Mucosa of descending colon (tissue), 3 donors: ENCODE data around the gene BMP8A. TPM values are rescaled to one million over a fixed set of nuclear protein-coding genes. Genes with fewer than 3 reads are reported as not detected.
"Not testable (repeated sequence)": the region's sequence is repeated elsewhere in the genome, so short reads cannot be mapped to it uniquely, and the experiment has no call there.

Experiments
- ATAC-seq: fragments of 200-7000 bp; cut with Tn5 transposase; one replicate; pipeline ENCODE4 v1.9.1; 2020; ENCODE audit warnings: mild to moderate bottlenecking, moderate library complexity
- DNase-seq, 3 donors: peaks; one replicate each; pipeline ENCODE4 v3.0.0-alpha.2; 2020
- H3K36me3 ChIP-seq: fragments of 200-600 bp; one replicate; pipeline ENCODE4 v1.8.0; 2021; ENCODE audit warnings: low read depth, mild to moderate bottlenecking
- H3K4me1 ChIP-seq: fragments of 200-600 bp; one replicate; pipeline ENCODE4 v1.8.0; 2021; ENCODE audit warnings: low read depth, mild to moderate bottlenecking
- H3K4me3 ChIP-seq: fragments of 200-600 bp; one replicate; pipeline ENCODE4 v1.8.0; 2021; ENCODE audit warnings: mild to moderate bottlenecking
- H3K9me3 ChIP-seq: fragments of 200-600 bp; one replicate; pipeline ENCODE4 v1.8.0; 2021; ENCODE audit warnings: mild to moderate bottlenecking
- CTCF ChIP-seq: fragments of 200-600 bp; IDR thresholded peaks from one replicate; pipeline ENCODE4 v1.8.0; 2022; ENCODE audit warnings: antibody characterized with exemption, mild to moderate bottlenecking
- intact Hi-C, 2 donors: fragments of 100-400 bp; cut with DNase I in 1 of 2; cut with micrococcal nuclease in 1 of 2; formaldehyde crosslinking; loops; one replicate each; pipeline versions ENCODE4 v1.11.0 to v1.11.1; 2022; cut with DNase I, micrococcal nuclease
- long read RNA-seq, 2 donors: library from polyadenylated mRNA; unstranded; transcript quantifications; one replicate each; pipeline ENCODE4 v2.0.0, GENCODE V29; 2019 to 2021
- total RNA-seq, 3 donors: library from RNA; stranded (reverse); fragmentation: NEBNext Ultra II Directional in 2 of 3; extraction: Animal tissue kit (Norgen Biotek cat#: 25700) in 2 of 3; gene quantifications; one replicate each; pipeline versions ENCODE4 v1.2.1 to v1.2.4, GENCODE V29; 2021 to 2023
- donor health status: DM: no; HTN: no; CAD: no; lungs with moderate emphysema.
- donor health status: DM: no; HTN: no; CAD: no.
- donor health status: DM: no; HTN: yes; CAD: no.

Gene BMP8A
- total RNA-seq = 1 to 10 TPM; 6.5 to 9.2 (median 8.2) TPM
- long read RNA-seq, donor 1, partial matches to known transcripts = 2 of 7 reads
- long read RNA-seq, donor 1, other reads (novel, unspliced or antisense) = 1 of 7 reads
- long read RNA-seq, donor 2, partial matches to known transcripts = 0 of 3 reads
- long read RNA-seq, donor 2, other reads (novel, unspliced or antisense) = 3 of 3 reads

GRCh38 chr1:39491146-39491921 is at the start of gene BMP8A:
Gene BMP8A (plus strand): TSS chr1:39491636. CDS start chr1:39491992, 356 bp downstream.
- no peak for TF ChIP-seq CTCF
- Histone ChIP-seq H3K4me1 (peaks cover 7% of the 10 kb centered on the region), H3K36me3 (no peaks in the 10 kb centered on the region), H3K9me3 (no peaks in the 10 kb centered on the region), H3K4me3 (peak within 1 kb of the TSS; percentile 11)
- ATAC-seq (peak; percentile 92), DNase-seq (peak; percentile 72 to 85 (median 79))
- intact Hi-C loops = no loop called here

GRCh38 chr1:39441797-39442196 is 49.6 kb upstream of the BMP8A start:
- no peaks in the 10 kb centered on the region for H3K9me3 ChIP-seq
- no peak overlapping the region for H3K4me3 ChIP-seq
- peaks cover 16% of the 10 kb centered on the region for H3K36me3 ChIP-seq
- DNase-seq (no peak), ATAC-seq (no peak)
- intact Hi-C loops = no loop called here
- H3K4me1 ChIP-seq = no peaks in the 10 kb centered on the region
- TF ChIP-seq CTCF = no peak

- no peak overlapping the region for H3K4me3 ChIP-seq
- no peaks in the 10 kb centered on the region for H3K9me3 ChIP-seq
- no peaks in the 10 kb centered on the region for H3K4me1 ChIP-seq
- no peak for TF ChIP-seq CTCF
- H3K36me3 ChIP-seq = peaks cover 6% of the 10 kb centered on the region
- intact Hi-C loops = no loop called here
- ATAC-seq (no peak), DNase-seq (no peak)
These were observed 45.9 kb upstream of the BMP8A start for GRCh38 chr1:39445573-39445972.

GRCh38 chr1:39446986-39447567 is 44.4 kb upstream of the BMP8A start:
- H3K4me3 ChIP-seq = no peak overlapping the region
- ATAC-seq = no peak
- intact Hi-C loops = no loop called here
- no peaks in the 10 kb centered on the region for H3K9me3 ChIP-seq
- no peaks in the 10 kb centered on the region for H3K4me1 ChIP-seq
- TF ChIP-seq CTCF = no peak
- H3K36me3 ChIP-seq = no peaks in the 10 kb centered on the region
- DNase-seq = no peak

- intact Hi-C loops = not testable (repeated sequence)
These were observed 41.4 kb upstream of the BMP8A start for GRCh38 chr1:39450041-39450440.

More at GRCh38 chr1:39450041-39450440, 41.4 kb upstream of the BMP8A start:
- H3K4me1 ChIP-seq, H3K4me3 ChIP-seq, DNase-seq, H3K36me3 ChIP-seq, H3K9me3 ChIP-seq, ATAC-seq: not testable (repeated sequence)
